Measurements from ENCODE around the gene NMNAT2. TPM values are rescaled to one million over a fixed set of nuclear protein-coding genes. Genes with fewer than 3 reads are reported as not detected.

Gene NMNAT2
- total and polyA plus RNA-seq, 2 of the 13 experiments (the other 11 are each of a cell fraction or from before 2014, with no cell fraction given), result not detected

DNA sequence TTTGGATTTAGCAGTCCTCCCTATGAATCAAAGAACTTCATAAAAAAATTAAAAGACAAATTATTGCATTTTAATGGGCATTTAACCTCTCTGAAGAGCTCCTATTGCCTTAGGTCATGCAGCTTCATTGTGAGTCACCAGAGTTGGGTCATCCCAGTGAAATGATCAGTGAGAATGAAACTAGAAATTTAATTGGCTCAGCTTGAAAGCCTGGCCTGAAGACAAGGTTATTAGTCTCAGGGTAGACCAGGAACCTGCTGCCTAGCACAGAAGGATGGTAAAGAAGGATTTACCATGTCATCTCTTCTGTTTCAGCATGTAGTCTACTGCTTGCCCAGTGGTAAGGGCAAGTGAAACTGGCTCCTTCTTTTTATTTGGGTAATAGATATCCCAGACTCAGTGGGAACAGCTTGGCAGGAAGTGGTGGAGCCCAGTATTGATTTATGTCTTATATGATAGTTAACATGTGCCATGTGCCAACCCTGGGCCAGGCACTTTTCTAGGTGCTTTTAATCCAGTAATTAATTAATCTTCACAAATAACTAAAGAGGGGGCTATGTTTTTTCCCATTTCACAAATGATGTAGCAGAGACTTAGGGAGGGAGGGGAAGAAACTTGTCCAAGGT, 208.5 kb downstream of the NMNAT2 start:
- H3K27me3 ChIP-seq (ENCODE audit: control insufficient read depth in 1 of 2, insufficient read depth in 2 of 2, low read length in 2 of 2), result no peaks in the 10 kb centered on the region
- no peak overlapping the region for H3K9ac ChIP-seq (ENCODE audit: insufficient read depth, low read depth, low read length)
- H4K20me1 ChIP-seq (ENCODE audit: insufficient read depth, low read length), result no peaks in the 10 kb centered on the region
- POLR2A ChIA-PET, result no interaction called here
- no peaks in the 10 kb centered on the region for H3K4me1 ChIP-seq (ENCODE audit: insufficient read depth, low read length)
- no peak overlapping the region for H3K27ac ChIP-seq (ENCODE audit: extremely low read length, insufficient read depth, low read length)
- DNase-seq (ENCODE audit: low spot score) (no peak), ATAC-seq (no peak), FAIRE-seq (no peak)
- H2AFZ ChIP-seq (ENCODE audit: low read length), result no peak overlapping the region
- H3K79me2 ChIP-seq (ENCODE audit: insufficient read depth, low read length), result no peaks in the 10 kb centered on the region
- in situ Hi-C loops (cut with HindIII; ENCODE audit: extremely low pct_ligation_motif_present, low pct_unique_long_range_greater_than_20kb) (no loop called here), intact Hi-C loops (cut with micrococcal nuclease; ENCODE audit: unreplicated experiment) (no loop called here)
- BruUV-seq (replicated peaks), result no TSS peak
- CTCF ChIA-PET (ENCODE audit: low intra/inter-chr PET ratio, low total read pairs), result no interaction called here
- no peaks in the 10 kb centered on the region for H3K9me3 ChIP-seq (ENCODE audit: low read length)
- no peak overlapping the region for H3K4me2 ChIP-seq (ENCODE audit: low read depth, low read length)
- no peak for TF ChIP-seq BATF2 (CRISPR knock-in tag; IDR thresholded peaks at IDR 0.05)
- no peak for TF ChIP-seq MBD4 (IDR thresholded peaks at IDR 0.05; ENCODE audit: borderline replicate concordance, low read length)
- no peak for TF ChIP-seq AGO1 (IDR thresholded peaks at IDR 0.05; ENCODE audit: low read depth, low read length, poor library complexity, severe bottlenecking)
- no peak for TF ChIP-seq SP5 (CRISPR knock-in tag; IDR thresholded peaks at IDR 0.05; ENCODE audit: borderline replicate concordance, low read depth)
- no peak for TF ChIP-seq MED13 (CRISPR knock-in tag; IDR thresholded peaks at IDR 0.05)
- no peak for TF ChIP-seq ZNF431 (CRISPR knock-in tag; IDR thresholded peaks at IDR 0.05; ENCODE audit: borderline replicate concordance, low read depth)
- TF ChIP-seq, protein P1, sequence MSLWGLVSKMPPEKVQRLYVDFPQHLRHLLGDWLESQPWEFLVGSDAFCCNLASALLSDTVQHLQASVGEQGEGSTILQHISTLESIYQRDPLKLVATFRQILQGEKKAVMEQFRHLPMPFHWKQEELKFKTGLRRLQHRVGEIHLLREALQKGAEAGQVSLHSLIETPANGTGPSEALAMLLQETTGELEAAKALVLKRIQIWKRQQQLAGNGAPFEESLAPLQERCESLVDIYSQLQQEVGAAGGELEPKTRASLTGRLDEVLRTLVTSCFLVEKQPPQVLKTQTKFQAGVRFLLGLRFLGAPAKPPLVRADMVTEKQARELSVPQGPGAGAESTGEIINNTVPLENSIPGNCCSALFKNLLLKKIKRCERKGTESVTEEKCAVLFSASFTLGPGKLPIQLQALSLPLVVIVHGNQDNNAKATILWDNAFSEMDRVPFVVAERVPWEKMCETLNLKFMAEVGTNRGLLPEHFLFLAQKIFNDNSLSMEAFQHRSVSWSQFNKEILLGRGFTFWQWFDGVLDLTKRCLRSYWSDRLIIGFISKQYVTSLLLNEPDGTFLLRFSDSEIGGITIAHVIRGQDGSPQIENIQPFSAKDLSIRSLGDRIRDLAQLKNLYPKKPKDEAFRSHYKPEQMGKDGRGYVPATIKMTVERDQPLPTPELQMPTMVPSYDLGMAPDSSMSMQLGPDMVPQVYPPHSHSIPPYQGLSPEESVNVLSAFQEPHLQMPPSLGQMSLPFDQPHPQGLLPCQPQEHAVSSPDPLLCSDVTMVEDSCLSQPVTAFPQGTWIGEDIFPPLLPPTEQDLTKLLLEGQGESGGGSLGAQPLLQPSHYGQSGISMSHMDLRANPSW (CRISPR knock-in tag; IDR thresholded peaks at IDR 0.05; ENCODE audit: borderline replicate concordance), result no peak
- TF ChIP-seq, protein P2, sequence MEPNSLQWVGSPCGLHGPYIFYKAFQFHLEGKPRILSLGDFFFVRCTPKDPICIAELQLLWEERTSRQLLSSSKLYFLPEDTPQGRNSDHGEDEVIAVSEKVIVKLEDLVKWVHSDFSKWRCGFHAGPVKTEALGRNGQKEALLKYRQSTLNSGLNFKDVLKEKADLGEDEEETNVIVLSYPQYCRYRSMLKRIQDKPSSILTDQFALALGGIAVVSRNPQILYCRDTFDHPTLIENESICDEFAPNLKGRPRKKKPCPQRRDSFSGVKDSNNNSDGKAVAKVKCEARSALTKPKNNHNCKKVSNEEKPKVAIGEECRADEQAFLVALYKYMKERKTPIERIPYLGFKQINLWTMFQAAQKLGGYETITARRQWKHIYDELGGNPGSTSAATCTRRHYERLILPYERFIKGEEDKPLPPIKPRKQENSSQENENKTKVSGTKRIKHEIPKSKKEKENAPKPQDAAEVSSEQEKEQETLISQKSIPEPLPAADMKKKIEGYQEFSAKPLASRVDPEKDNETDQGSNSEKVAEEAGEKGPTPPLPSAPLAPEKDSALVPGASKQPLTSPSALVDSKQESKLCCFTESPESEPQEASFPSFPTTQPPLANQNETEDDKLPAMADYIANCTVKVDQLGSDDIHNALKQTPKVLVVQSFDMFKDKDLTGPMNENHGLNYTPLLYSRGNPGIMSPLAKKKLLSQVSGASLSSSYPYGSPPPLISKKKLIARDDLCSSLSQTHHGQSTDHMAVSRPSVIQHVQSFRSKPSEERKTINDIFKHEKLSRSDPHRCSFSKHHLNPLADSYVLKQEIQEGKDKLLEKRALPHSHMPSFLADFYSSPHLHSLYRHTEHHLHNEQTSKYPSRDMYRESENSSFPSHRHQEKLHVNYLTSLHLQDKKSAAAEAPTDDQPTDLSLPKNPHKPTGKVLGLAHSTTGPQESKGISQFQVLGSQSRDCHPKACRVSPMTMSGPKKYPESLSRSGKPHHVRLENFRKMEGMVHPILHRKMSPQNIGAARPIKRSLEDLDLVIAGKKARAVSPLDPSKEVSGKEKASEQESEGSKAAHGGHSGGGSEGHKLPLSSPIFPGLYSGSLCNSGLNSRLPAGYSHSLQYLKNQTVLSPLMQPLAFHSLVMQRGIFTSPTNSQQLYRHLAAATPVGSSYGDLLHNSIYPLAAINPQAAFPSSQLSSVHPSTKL (CRISPR knock-in tag; IDR thresholded peaks at IDR 0.05), result no peak
- TF ChIP-seq ZNF354B (CRISPR knock-in tag; IDR thresholded peaks at IDR 0.05), result no peak
- no peak for TF ChIP-seq NCOA5 (CRISPR knock-in tag; IDR thresholded peaks at IDR 0.05)
- TF ChIP-seq NKX3-1 (CRISPR knock-in tag; IDR thresholded peaks at IDR 0.05), result no peak
- no peak for TF ChIP-seq KLF11 (CRISPR knock-in tag; IDR thresholded peaks at IDR 0.05)
- TF ChIP-seq PHF5A (CRISPR knock-in tag; IDR thresholded peaks at IDR 0.05; ENCODE audit: low read depth, unreplicated experiment), result no peak
- no peak for TF ChIP-seq GABPB1 (CRISPR knock-in tag; IDR thresholded peaks at IDR 0.05)
- TF ChIP-seq ATF7 (IDR thresholded peaks at IDR 0.05), result no peak
- no peak for TF ChIP-seq ATF7 (CRISPR knock-in tag; IDR thresholded peaks at IDR 0.05)
- TF ChIP-seq ZBTB3 (CRISPR knock-in tag; IDR thresholded peaks at IDR 0.05; ENCODE audit: borderline replicate concordance, low read depth), result no peak
- no peak for TF ChIP-seq TARDBP (CRISPR knock-in tag; IDR thresholded peaks at IDR 0.05)
- TF ChIP-seq ZSCAN20 (CRISPR knock-in tag; IDR thresholded peaks at IDR 0.05; ENCODE audit: borderline replicate concordance), result no peak
- TF ChIP-seq ZC3H13 (CRISPR knock-in tag; IDR thresholded peaks at IDR 0.05), result no peak
- H3K4me3 ChIP-seq (replicated peaks in 1 of 3; ENCODE audit: insufficient read depth in 1 of 3, low read depth in 2 of 3, low read length in 3 of 3), result no peak overlapping the region
- no peaks in the 10 kb centered on the region for H3K36me3 ChIP-seq (replicated peaks in 1 of 2; ENCODE audit: control insufficient read depth in 1 of 2, insufficient read depth in 2 of 2, low read length in 2 of 2)

Data from HepG2 (cell line).